GM23338 (cell line): Measurements from ENCODE around the gene PSTK. TPM values are rescaled to one million over a fixed set of nuclear protein-coding genes. Genes with fewer than 3 reads are reported as not detected.

Experiments used
- ATAC-seq: fragments of 200-7000 bp; cut with Tn5 transposase; 3 replicates; pipeline ENCODE4 v1.9.1; 2020
- DNase-seq: peaks from one replicate; pipeline ENCODE4 v3.0.0-alpha.2; 2015; ENCODE audit warnings: low spot score
- H2AFZ ChIP-seq: fragments of 200-600 bp; sonication (generic); 2 replicates; pipeline ENCODE4 v1.8.0; 2016; ENCODE audit warnings: antibody characterized with exemption, mild to moderate bottlenecking, moderate library complexity
- H3F3A ChIP-seq: fragments of 200-600 bp; sonication (generic); replicated peaks from 2 replicates; pipeline ENCODE4 v1.8.0; 2017; ENCODE audit warnings: antibody characterized with exemption, mixed run types, low read depth
- H3K27ac ChIP-seq: fragments of 200-600 bp; sonication (generic); 2 replicates; pipeline ENCODE4 v1.6.1; 2016; ENCODE audit warnings: low read depth
- H3K27me3 ChIP-seq: fragments of 200-600 bp; sonication (generic); 2 replicates; pipeline ENCODE4 v1.8.0; 2016; ENCODE audit warnings: mild to moderate bottlenecking, mixed run types, moderate library complexity; ENCODE audit not compliant: insufficient read depth
- H3K36me3 ChIP-seq: fragments of 200-600 bp; sonication (generic); 2 replicates; pipeline ENCODE4 v1.8.0; 2016; ENCODE audit warnings: mild to moderate bottlenecking; ENCODE audit not compliant: insufficient read depth
- H3K4me1 ChIP-seq: fragments of 200-600 bp; sonication (generic); 2 replicates; pipeline ENCODE4 v1.8.0; 2016; ENCODE audit warnings: mild to moderate bottlenecking, moderate library complexity; ENCODE audit not compliant: insufficient read depth
- H3K4me2 ChIP-seq: fragments of 200-600 bp; sonication (generic); 2 replicates; pipeline ENCODE4 v1.7.1; 2017; ENCODE audit warnings: mixed run types
- H3K4me3 ChIP-seq: fragments of 200-600 bp; sonication (generic); 2 replicates; pipeline ENCODE4 v1.6.1; 2016; ENCODE audit warnings: mixed run types
- H3K79me2 ChIP-seq: fragments of 200-600 bp; sonication (generic); replicated peaks from 2 replicates; pipeline ENCODE4 v1.8.0; 2017; ENCODE audit warnings: mild to moderate bottlenecking; ENCODE audit not compliant: insufficient read depth
- H3K9me2 ChIP-seq: fragments of 200-600 bp; sonication (generic); 2 replicates; pipeline ENCODE4 v1.8.0; 2017; ENCODE audit not compliant: insufficient read depth
- H4K20me1 ChIP-seq: fragments of 200-600 bp; sonication (generic); replicated peaks from 2 replicates; pipeline ENCODE4 v1.8.0; 2017; ENCODE audit warnings: mild to moderate bottlenecking; ENCODE audit not compliant: insufficient read depth
- H3K27ac Mint-ChIP-seq: 2 replicates; pipeline ENCODE4 v1.8.0; 2020; ENCODE audit warnings: inconsistent platforms, mild to moderate bottlenecking, moderate library complexity, mixed read lengths
- H3K27me3 Mint-ChIP-seq: 3 replicates; pipeline ENCODE4 v1.8.0; 2022; ENCODE audit warnings: low read depth, mild to moderate bottlenecking, moderate library complexity, mixed read lengths, inconsistent platforms; ENCODE audit not compliant: insufficient read depth, poor library complexity
- H3K36me3 Mint-ChIP-seq: 3 replicates; pipeline ENCODE4 v1.8.0; 2021; ENCODE audit warnings: low read depth, mild to moderate bottlenecking, inconsistent platforms, moderate library complexity, mixed read lengths
- H3K4me1 Mint-ChIP-seq: 3 replicates; pipeline ENCODE4 v1.8.0; 2020; ENCODE audit warnings: mild to moderate bottlenecking, inconsistent platforms, mixed read lengths
- H3K4me3 Mint-ChIP-seq: 3 replicates; pipeline ENCODE4 v1.8.0; 2021; ENCODE audit warnings: moderate library complexity, mild to moderate bottlenecking, inconsistent platforms, mixed read lengths
- H3K9me3 Mint-ChIP-seq: 3 replicates; pipeline ENCODE4 v1.8.0; 2020; ENCODE audit warnings: moderate library complexity, mild to moderate bottlenecking, inconsistent platforms, mixed read lengths
- CREB1 ChIP-seq: fragments of 250-450 bp; sonication (Bioruptor Pico); IDR thresholded peaks from 2 replicates; pipeline ENCODE4 v1.5.0; 2020; ENCODE audit warnings: low read depth, mild to moderate bottlenecking, moderate library complexity
- EZH2 ChIP-seq: fragments of 200-600 bp; sonication (generic); IDR thresholded peaks from one replicate; pipeline ENCODE4 v1.8.0; 2017; ENCODE audit warnings: antibody characterized with exemption, mild to moderate bottlenecking, low read depth; ENCODE audit not compliant: unreplicated experiment
- EZH2phosphoT487 ChIP-seq: fragments of 200-600 bp; sonication (generic); IDR thresholded peaks from one replicate; pipeline ENCODE4 v1.8.1; 2018; ENCODE audit warnings: antibody characterized with exemption; ENCODE audit not compliant: unreplicated experiment
- JUNB ChIP-seq: IDR thresholded peaks from one replicate; pipeline ENCODE4 v1.6.1; 2016; ENCODE audit warnings: antibody characterized with exemption; ENCODE audit not compliant: unreplicated experiment
- NANOG ChIP-seq: IDR thresholded peaks from 2 replicates; pipeline ENCODE4 v1.6.1; 2016; ENCODE audit warnings: antibody characterized with exemption, borderline replicate concordance
- POLR2AphosphoS5 ChIP-seq: IDR thresholded peaks from 2 replicates; pipeline ENCODE4 v1.6.1; 2016; ENCODE audit warnings: antibody characterized with exemption, low read depth
- STAT1 ChIP-seq: IDR thresholded peaks from one replicate; pipeline ENCODE4 v1.6.1; 2016; ENCODE audit warnings: antibody characterized with exemption; ENCODE audit not compliant: unreplicated experiment
- ZNF114 ChIP-seq: fragments of 250-450 bp; sonication (Bioruptor Pico); IDR thresholded peaks from 2 replicates; pipeline ENCODE4 v1.5.0; 2020; ENCODE audit warnings: mild to moderate bottlenecking, moderate library complexity
- ZNF331 ChIP-seq: fragments of 250-450 bp; sonication (Bioruptor Pico); IDR thresholded peaks from 2 replicates; pipeline ENCODE4 v1.5.0; 2020; ENCODE audit warnings: low read depth, mild to moderate bottlenecking, moderate library complexity
- polyA plus RNA-seq: library from polyadenylated mRNA; unstranded; fragments of >200 nt; fragmentation: Nextera tagmentation; extraction: Ambion mirVana; gene quantifications from 2 replicates; pipeline ENCODE4 v1.2.1, GENCODE V29; 2016
- total RNA-seq: library from RNA; depleted of rRNA; stranded (reverse); fragments of >200 nt; shearing (Covaris generic); gene quantifications from 2 replicates; pipeline ENCODE4 v1.2.3, GENCODE V29; 2014
- TF ChIP-seq, protein P1 (sequence below): fragments of 250-450 bp; sonication (Bioruptor Pico); IDR thresholded peaks from 2 replicates; pipeline ENCODE4 v1.5.0; 2020; ENCODE audit warnings: mild to moderate bottlenecking, moderate library complexity
- TF ChIP-seq, protein P2 (sequence below), 2 experiments: fragments of 200-600 bp in 1 of 2; sonication (generic) in 1 of 2; conservative IDR thresholded peaks; 2 replicates each; pipeline versions ENCODE4 v1.5.1 to v1.6.1; 2016 to 2017; ENCODE audit warnings: antibody characterized with exemption in 2 of 2, low read depth in 2 of 2, mild to moderate bottlenecking in 2 of 2, moderate library complexity in 1 of 2
- TF ChIP-seq, protein P3 (sequence below): IDR thresholded peaks from one replicate; pipeline ENCODE4 v1.6.1; 2018; ENCODE audit warnings: antibody characterized with exemption; ENCODE audit not compliant: unreplicated experiment
- TF ChIP-seq, protein P4 (sequence below): IDR thresholded peaks from 2 replicates; pipeline ENCODE4 v1.6.1; 2016; ENCODE audit warnings: antibody characterized with exemption

Gene PSTK
- total and polyA plus RNA-seq, 2 experiments from 2014 or later: 2.3 to 9.3 TPM

DNA sequence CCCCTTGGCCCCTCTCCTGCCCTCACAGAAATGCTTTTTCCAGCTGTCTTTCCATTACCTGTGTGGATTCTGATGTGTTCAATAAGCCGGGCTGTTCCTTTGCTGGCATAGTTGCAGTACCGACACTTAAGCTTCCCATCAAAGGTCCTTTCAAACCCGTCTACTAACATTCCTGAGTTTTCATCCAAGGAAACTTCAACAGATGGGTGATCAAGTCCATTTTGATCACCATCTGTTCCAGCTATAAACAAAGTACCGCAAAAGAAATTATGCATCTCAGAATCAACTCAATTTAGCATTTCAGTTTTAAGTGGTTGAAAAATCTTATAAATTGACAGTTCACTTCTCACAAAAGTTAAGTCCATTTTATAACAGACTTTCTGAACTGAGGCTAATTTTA, 15.7 kb downstream of the PSTK start (continued):
- TF ChIP-seq, protein P1, sequence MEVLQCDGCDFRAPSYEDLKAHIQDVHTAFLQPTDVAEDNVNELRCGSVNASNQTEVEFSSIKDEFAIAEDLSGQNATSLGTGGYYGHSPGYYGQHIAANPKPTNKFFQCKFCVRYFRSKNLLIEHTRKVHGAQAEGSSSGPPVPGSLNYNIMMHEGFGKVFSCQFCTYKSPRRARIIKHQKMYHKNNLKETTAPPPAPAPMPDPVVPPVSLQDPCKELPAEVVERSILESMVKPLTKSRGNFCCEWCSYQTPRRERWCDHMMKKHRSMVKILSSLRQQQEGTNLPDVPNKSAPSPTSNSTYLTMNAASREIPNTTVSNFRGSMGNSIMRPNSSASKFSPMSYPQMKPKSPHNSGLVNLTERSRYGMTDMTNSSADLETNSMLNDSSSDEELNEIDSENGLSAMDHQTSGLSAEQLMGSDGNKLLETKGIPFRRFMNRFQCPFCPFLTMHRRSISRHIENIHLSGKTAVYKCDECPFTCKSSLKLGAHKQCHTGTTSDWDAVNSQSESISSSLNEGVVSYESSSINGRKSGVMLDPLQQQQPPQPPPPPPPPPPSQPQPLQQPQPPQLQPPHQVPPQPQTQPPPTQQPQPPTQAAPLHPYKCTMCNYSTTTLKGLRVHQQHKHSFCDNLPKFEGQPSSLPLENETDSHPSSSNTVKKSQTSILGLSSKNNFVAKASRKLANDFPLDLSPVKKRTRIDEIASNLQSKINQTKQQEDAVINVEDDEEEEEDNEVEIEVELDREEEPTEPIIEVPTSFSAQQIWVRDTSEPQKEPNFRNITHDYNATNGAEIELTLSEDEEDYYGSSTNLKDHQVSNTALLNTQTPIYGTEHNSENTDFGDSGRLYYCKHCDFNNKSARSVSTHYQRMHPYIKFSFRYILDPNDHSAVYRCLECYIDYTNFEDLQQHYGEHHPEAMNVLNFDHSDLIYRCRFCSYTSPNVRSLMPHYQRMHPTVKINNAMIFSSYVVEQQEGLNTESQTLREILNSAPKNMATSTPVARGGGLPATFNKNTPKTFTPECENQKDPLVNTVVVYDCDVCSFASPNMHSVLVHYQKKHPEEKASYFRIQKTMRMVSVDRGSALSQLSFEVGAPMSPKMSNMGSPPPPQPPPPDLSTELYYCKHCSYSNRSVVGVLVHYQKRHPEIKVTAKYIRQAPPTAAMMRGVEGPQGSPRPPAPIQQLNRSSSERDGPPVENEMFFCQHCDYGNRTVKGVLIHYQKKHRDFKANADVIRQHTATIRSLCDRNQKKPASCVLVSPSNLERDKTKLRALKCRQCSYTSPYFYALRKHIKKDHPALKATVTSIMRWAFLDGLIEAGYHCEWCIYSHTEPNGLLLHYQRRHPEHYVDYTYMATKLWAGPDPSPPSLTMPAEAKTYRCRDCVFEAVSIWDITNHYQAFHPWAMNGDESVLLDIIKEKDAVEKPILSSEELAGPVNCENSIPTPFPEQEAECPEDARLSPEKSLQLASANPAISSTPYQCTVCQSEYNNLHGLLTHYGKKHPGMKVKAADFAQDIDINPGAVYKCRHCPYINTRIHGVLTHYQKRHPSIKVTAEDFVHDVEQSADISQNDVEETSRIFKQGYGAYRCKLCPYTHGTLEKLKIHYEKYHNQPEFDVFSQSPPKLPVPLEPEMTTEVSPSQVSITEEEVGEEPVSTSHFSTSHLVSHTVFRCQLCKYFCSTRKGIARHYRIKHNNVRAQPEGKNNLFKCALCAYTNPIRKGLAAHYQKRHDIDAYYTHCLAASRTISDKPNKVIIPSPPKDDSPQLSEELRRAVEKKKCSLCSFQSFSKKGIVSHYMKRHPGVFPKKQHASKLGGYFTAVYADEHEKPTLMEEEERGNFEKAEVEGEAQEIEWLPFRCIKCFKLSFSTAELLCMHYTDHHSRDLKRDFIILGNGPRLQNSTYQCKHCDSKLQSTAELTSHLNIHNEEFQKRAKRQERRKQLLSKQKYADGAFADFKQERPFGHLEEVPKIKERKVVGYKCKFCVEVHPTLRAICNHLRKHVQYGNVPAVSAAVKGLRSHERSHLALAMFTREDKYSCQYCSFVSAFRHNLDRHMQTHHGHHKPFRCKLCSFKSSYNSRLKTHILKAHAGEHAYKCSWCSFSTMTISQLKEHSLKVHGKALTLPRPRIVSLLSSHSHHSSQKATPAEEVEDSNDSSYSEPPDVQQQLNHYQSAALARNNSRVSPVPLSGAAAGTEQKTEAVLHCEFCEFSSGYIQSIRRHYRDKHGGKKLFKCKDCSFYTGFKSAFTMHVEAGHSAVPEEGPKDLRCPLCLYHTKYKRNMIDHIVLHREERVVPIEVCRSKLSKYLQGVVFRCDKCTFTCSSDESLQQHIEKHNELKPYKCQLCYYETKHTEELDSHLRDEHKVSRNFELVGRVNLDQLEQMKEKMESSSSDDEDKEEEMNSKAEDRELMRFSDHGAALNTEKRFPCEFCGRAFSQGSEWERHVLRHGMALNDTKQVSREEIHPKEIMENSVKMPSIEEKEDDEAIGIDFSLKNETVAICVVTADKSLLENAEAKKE (CRISPR knock-in tag): no peak
- TF ChIP-seq EZH2 (no peak), EZH2phosphoT487 (no peak), STAT1 (no peak)

DNA sequence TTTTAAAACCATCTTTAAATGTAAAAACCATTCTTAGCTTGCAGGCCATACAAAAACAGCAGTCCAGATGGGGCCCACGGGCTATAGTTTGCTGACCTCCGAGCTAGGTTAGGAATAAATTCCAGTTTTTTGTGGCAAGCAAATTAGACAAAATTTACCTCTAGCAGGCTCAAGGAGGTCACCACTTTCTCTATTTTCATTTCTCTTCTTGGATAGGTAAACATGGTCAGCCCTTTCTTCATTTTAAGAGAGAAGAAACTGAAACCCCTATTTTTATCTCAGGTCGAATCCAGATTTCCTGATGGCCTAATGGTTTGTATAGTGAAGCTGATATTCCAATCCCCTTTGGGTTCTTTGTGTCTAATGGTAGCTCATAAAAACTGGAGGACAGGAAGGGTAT, 17.7 kb downstream of the PSTK start:
- Histone ChIP-seq H3K27ac (no peak overlapping the region), H2AFZ (no peak overlapping the region), H3F3A (no peaks in the 10 kb centered on the region), H3K4me3 (no peak overlapping the region), H3K4me1 (no peaks in the 10 kb centered on the region), H3K79me2 (peaks cover 40% of the 10 kb centered on the region), H3K9me2 (no peaks in the 10 kb centered on the region), H3K27me3 (no peaks in the 10 kb centered on the region), H3K36me3 (peaks cover 3% of the 10 kb centered on the region; the same call in 1 of the 2 replicates), H3K4me2 (no peak overlapping the region), H4K20me1 (peaks cover 28% of the 10 kb centered on the region)
- H3K36me3 Mint-ChIP-seq: peaks cover 22% of the 10 kb centered on the region
- ATAC-seq (no peak), DNase-seq (no peak)
- H3K27me3 Mint-ChIP-seq: no peaks in the 10 kb centered on the region
- no peak overlapping the region for H3K4me3 Mint-ChIP-seq
- no peaks in the 10 kb centered on the region for H3K9me3 Mint-ChIP-seq
- H3K27ac Mint-ChIP-seq: no peak overlapping the region
- H3K4me1 Mint-ChIP-seq: peaks cover 9% of the 10 kb centered on the region; the same call in 2 of the 3 replicates
- TF ChIP-seq POLR2AphosphoS5 (no peak), ZNF331 (CRISPR knock-in tag) (no peak), EZH2phosphoT487 (no peak), CREB1 (CRISPR knock-in tag) (no peak), STAT1 (no peak), EZH2 (no peak), NANOG (no peak), ZNF114 (CRISPR knock-in tag) (no peak), JUNB (no peak)
- TF ChIP-seq, protein P2, sequence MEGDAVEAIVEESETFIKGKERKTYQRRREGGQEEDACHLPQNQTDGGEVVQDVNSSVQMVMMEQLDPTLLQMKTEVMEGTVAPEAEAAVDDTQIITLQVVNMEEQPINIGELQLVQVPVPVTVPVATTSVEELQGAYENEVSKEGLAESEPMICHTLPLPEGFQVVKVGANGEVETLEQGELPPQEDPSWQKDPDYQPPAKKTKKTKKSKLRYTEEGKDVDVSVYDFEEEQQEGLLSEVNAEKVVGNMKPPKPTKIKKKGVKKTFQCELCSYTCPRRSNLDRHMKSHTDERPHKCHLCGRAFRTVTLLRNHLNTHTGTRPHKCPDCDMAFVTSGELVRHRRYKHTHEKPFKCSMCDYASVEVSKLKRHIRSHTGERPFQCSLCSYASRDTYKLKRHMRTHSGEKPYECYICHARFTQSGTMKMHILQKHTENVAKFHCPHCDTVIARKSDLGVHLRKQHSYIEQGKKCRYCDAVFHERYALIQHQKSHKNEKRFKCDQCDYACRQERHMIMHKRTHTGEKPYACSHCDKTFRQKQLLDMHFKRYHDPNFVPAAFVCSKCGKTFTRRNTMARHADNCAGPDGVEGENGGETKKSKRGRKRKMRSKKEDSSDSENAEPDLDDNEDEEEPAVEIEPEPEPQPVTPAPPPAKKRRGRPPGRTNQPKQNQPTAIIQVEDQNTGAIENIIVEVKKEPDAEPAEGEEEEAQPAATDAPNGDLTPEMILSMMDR (conservative IDR thresholded peaks at IDR 0.05; ENCODE audit: low read depth in 2 of 2): no peak
- TF ChIP-seq, protein P3, sequence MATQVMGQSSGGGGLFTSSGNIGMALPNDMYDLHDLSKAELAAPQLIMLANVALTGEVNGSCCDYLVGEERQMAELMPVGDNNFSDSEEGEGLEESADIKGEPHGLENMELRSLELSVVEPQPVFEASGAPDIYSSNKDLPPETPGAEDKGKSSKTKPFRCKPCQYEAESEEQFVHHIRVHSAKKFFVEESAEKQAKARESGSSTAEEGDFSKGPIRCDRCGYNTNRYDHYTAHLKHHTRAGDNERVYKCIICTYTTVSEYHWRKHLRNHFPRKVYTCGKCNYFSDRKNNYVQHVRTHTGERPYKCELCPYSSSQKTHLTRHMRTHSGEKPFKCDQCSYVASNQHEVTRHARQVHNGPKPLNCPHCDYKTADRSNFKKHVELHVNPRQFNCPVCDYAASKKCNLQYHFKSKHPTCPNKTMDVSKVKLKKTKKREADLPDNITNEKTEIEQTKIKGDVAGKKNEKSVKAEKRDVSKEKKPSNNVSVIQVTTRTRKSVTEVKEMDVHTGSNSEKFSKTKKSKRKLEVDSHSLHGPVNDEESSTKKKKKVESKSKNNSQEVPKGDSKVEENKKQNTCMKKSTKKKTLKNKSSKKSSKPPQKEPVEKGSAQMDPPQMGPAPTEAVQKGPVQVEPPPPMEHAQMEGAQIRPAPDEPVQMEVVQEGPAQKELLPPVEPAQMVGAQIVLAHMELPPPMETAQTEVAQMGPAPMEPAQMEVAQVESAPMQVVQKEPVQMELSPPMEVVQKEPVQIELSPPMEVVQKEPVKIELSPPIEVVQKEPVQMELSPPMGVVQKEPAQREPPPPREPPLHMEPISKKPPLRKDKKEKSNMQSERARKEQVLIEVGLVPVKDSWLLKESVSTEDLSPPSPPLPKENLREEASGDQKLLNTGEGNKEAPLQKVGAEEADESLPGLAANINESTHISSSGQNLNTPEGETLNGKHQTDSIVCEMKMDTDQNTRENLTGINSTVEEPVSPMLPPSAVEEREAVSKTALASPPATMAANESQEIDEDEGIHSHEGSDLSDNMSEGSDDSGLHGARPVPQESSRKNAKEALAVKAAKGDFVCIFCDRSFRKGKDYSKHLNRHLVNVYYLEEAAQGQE: no peak
- TF ChIP-seq, protein P4, sequence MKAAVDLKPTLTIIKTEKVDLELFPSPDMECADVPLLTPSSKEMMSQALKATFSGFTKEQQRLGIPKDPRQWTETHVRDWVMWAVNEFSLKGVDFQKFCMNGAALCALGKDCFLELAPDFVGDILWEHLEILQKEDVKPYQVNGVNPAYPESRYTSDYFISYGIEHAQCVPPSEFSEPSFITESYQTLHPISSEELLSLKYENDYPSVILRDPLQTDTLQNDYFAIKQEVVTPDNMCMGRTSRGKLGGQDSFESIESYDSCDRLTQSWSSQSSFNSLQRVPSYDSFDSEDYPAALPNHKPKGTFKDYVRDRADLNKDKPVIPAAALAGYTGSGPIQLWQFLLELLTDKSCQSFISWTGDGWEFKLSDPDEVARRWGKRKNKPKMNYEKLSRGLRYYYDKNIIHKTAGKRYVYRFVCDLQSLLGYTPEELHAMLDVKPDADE: no peak
